ENCODE data around the gene SSX4. TPM values are rescaled to one million over a fixed set of nuclear protein-coding genes. Genes with fewer than 3 reads are reported as not detected.
"Not testable (repeated sequence)": the region's sequence is repeated elsewhere in the genome, so short reads cannot be mapped to it uniquely, and the experiment has no call there.

SSX4 gene, protein sequence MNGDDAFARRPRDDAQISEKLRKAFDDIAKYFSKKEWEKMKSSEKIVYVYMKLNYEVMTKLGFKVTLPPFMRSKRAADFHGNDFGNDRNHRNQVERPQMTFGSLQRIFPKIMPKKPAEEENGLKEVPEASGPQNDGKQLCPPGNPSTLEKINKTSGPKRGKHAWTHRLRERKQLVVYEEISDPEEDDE
- total RNA-seq (ENCODE audit: unreplicated experiment) = not detected
- long read RNA-seq = 0 reads

DNA sequence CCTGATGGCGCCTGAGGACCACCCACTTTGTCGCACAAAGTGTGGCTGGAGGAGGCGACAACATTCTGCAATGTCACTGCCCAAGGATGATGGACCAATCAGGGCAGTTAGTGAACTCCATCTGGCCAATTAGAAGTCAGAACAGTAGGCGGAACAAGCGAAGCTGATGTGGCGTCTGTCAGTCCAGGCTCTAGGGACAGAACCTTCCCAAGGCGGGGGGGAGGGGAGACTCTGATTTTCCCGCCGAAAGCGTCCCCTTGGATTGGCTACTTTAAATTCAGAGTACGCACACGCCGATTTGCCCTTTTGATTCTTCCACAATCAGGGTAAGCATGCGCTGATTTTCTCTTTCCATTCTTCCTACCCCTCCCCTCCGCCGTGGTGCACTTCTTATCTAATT lies at the start of gene SSX4:
TSS of gene SSX4 (plus strand) at position 301 of the 400 bp plus-strand sequence. CDS start 515 bp downstream, outside the sequence.
- not testable (repeated sequence) for DNase-seq (ENCODE audit: low spot score); H3K36me3 Mint-ChIP-seq (ENCODE audit: low read depth, unreplicated experiment); H3K4me3 Mint-ChIP-seq (ENCODE audit: unreplicated experiment); H3K4me1 Mint-ChIP-seq (ENCODE audit: unreplicated experiment); H3K9me3 Mint-ChIP-seq (ENCODE audit: unreplicated experiment); H3K27ac Mint-ChIP-seq (ENCODE audit: unreplicated experiment); H3K27me3 Mint-ChIP-seq (ENCODE audit: unreplicated experiment)

GRCh38 chrX:48346059-48346458 lies 37.3 kb upstream of the SSX4 start:
- H3K36me3 Mint-ChIP-seq (ENCODE audit: low read depth, unreplicated experiment); H3K4me3 Mint-ChIP-seq (ENCODE audit: unreplicated experiment); H3K27ac Mint-ChIP-seq (ENCODE audit: unreplicated experiment); DNase-seq (ENCODE audit: low spot score); H3K27me3 Mint-ChIP-seq (ENCODE audit: unreplicated experiment); H3K9me3 Mint-ChIP-seq (ENCODE audit: unreplicated experiment); H3K4me1 Mint-ChIP-seq (ENCODE audit: unreplicated experiment): not testable (repeated sequence)

DNA sequence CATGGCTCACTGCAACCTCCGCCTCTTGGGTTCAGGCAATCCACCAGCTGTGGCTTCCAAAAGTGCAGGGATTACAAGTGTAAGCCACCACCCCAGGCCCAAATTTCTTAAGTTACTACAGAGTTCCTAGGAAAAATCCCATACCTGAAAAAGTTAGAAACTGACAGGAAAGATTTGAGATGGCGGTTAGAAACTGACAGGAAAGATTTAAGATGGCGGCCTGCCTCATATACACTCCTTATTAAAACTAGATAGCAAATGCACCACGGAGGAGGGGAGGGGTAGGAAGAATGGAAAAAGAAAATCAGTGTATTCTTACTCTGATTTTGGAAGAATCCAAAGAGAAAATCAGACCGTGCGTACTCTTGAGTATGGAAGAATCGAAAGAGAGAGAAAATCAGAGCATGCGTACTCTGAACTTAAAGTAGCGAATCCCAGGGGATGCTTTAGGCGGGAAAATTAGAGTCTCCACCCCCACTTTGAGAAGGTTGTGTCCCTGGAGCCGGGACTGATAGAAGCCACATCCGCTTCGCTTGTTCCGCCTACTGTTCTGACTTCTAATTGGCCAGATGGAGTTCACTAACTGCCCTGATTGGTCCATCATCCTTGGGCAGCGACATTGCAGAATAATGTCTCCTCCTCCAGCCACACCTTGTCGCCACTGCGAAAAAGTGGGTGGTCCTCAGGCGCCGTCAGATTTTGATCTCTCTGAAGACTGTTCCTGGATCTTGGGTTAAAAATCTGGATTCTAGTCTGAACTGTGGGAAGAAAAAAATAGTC lies 26.8 kb upstream of the SSX4 start, which contains the start of gene SSX3:
TSS of gene SSX3 (minus strand) at position 389 of the 780 bp plus-strand sequence. CDS start 1,454 bp downstream, outside the sequence.
- H3K27me3 Mint-ChIP-seq (ENCODE audit: unreplicated experiment); H3K9me3 Mint-ChIP-seq (ENCODE audit: unreplicated experiment); H3K4me3 Mint-ChIP-seq (ENCODE audit: unreplicated experiment); H3K27ac Mint-ChIP-seq (ENCODE audit: unreplicated experiment); H3K36me3 Mint-ChIP-seq (ENCODE audit: low read depth, unreplicated experiment); H3K4me1 Mint-ChIP-seq (ENCODE audit: unreplicated experiment); DNase-seq (ENCODE audit: low spot score): not testable (repeated sequence)

DNA sequence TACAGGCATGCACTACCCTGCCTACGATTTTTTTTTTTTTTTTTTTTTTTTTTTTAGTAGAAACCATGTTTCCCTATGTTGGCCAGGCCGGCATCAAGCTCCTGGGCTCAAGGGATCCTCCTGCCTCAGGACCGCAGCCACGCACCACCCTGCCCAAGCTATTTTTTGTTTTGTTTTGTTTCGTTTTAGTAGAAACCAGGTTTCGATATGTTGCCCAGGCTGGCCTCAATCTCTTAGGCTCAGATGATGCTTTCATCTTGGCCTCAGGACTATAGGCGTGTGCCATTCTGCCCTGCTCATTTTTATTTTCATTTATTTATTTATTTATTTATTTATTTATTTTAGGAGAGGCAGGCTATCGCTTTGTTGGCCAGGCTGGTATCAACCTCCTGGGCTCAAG lies 25.7 kb upstream of the SSX4 start:
- Mint-ChIP-seq H3K4me1 (ENCODE audit: unreplicated experiment) (no peaks in the 10 kb centered on the region), H3K27ac (ENCODE audit: unreplicated experiment) (no peak overlapping the region), H3K27me3 (ENCODE audit: unreplicated experiment) (peaks cover 1% of the 10 kb centered on the region), H3K36me3 (ENCODE audit: low read depth, unreplicated experiment) (no peaks in the 10 kb centered on the region), H3K9me3 (ENCODE audit: unreplicated experiment) (no peaks in the 10 kb centered on the region), H3K4me3 (ENCODE audit: unreplicated experiment) (no peak overlapping the region)
- DNase-seq (ENCODE audit: low spot score) = no peak
- TF ChIP-seq CTCF (IDR thresholded peaks at IDR 0.05; ENCODE audit: unreplicated experiment) = no peak

- DNase-seq (ENCODE audit: low spot score); H3K27ac Mint-ChIP-seq (ENCODE audit: unreplicated experiment); H3K27me3 Mint-ChIP-seq (ENCODE audit: unreplicated experiment); H3K9me3 Mint-ChIP-seq (ENCODE audit: unreplicated experiment); H3K36me3 Mint-ChIP-seq (ENCODE audit: low read depth, unreplicated experiment); H3K4me3 Mint-ChIP-seq (ENCODE audit: unreplicated experiment); H3K4me1 Mint-ChIP-seq (ENCODE audit: unreplicated experiment): not testable (repeated sequence)
Measured at GRCh38 chrX:48359281-48359680, 24.1 kb upstream of the SSX4 start.

DNA sequence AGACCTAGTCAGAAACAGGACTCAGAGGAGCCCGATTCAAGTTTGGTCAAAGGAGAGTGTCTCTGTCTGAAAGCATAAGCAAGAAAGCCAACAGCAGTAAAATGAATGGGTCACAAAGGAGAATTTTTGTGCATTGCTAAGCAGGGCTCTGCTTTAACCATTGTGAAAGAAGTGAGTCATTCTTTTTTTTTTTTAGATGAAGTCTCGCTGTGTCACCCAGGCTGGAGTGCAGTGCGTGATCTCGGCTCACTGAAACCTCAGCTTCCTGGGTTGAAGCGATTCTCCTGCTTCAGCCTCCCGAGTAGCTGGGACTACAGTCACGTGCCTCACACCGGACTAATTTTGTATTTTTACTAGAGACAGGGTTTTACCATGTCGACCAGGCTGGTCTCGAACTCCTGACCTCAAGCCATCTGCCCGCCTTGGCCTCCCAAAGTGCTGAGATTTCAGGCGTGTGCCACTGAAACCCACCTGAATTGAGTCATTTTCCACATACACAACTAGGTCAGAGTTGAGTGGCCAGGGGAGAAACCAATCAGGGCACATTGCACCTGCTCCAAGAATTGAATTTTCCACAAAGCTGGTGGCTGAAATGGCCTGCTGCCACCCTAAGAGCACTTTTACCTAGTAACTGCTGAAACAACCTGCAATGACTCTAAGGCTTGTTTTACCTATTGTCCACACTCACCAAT lies 15.5 kb upstream of the SSX4 start:
- H3K4me3 Mint-ChIP-seq (ENCODE audit: unreplicated experiment); H3K4me1 Mint-ChIP-seq (ENCODE audit: unreplicated experiment); H3K9me3 Mint-ChIP-seq (ENCODE audit: unreplicated experiment); H3K36me3 Mint-ChIP-seq (ENCODE audit: low read depth, unreplicated experiment); H3K27me3 Mint-ChIP-seq (ENCODE audit: unreplicated experiment); H3K27ac Mint-ChIP-seq (ENCODE audit: unreplicated experiment); DNase-seq (ENCODE audit: low spot score): not testable (repeated sequence)

DNA sequence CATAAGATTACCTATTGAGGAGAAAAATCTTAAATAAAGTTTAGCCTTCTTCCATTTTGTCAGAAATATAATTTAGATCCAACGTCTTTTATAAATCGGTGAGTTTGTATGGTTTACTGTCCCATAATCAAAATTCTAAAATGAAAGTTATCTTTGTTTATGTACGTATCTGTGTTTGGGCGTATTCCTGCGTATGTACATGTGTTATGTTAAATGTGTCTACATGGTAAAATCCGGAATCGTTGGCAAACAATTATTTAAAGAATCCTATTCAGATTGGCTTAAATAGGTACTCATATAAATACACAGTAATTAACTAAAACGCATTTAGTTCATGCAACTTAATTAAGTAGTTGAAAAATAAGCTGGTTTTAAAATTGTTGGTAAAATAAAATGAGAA lies 12.9 kb upstream of the SSX4 start:
- not testable (repeated sequence) for H3K36me3 Mint-ChIP-seq (ENCODE audit: low read depth, unreplicated experiment); H3K4me3 Mint-ChIP-seq (ENCODE audit: unreplicated experiment); H3K9me3 Mint-ChIP-seq (ENCODE audit: unreplicated experiment); DNase-seq (ENCODE audit: low spot score); H3K4me1 Mint-ChIP-seq (ENCODE audit: unreplicated experiment); H3K27me3 Mint-ChIP-seq (ENCODE audit: unreplicated experiment); H3K27ac Mint-ChIP-seq (ENCODE audit: unreplicated experiment)

- not testable (repeated sequence) for H3K9me3 Mint-ChIP-seq (ENCODE audit: unreplicated experiment); H3K27me3 Mint-ChIP-seq (ENCODE audit: unreplicated experiment); H3K27ac Mint-ChIP-seq (ENCODE audit: unreplicated experiment); H3K4me3 Mint-ChIP-seq (ENCODE audit: unreplicated experiment); H3K4me1 Mint-ChIP-seq (ENCODE audit: unreplicated experiment); DNase-seq (ENCODE audit: low spot score); H3K36me3 Mint-ChIP-seq (ENCODE audit: low read depth, unreplicated experiment)
Measured at GRCh38 chrX:48396931-48397330, 13.6 kb downstream of the SSX4 start.

DNA sequence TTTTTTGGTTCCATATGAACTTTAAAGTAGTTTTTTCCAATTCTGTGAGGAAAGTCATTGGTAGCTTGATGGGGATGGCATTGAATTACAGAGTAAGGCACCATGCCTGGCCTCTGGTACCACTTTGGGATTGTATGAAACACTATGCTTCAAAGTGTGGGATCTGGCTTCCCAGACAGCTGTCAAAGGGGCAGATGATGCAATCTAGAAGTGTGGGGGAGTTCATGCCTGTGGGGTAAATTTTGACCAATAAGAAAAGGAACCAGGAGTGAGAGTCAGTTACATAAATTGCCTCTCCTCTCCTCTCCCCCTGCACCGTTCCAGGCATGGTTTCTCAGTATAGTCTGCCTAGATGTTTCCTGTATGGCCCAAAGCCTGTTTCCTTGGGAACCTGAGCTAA lies 14.5 kb downstream of the SSX4 start:
- not testable (repeated sequence) for H3K36me3 Mint-ChIP-seq (ENCODE audit: low read depth, unreplicated experiment); H3K27me3 Mint-ChIP-seq (ENCODE audit: unreplicated experiment); H3K9me3 Mint-ChIP-seq (ENCODE audit: unreplicated experiment); H3K4me1 Mint-ChIP-seq (ENCODE audit: unreplicated experiment); H3K4me3 Mint-ChIP-seq (ENCODE audit: unreplicated experiment)
- H3K27ac Mint-ChIP-seq (ENCODE audit: unreplicated experiment) = peak overlapping the region; percentile 78
- peak; percentile 7 for DNase-seq (ENCODE audit: low spot score)

- H3K4me1 Mint-ChIP-seq (ENCODE audit: unreplicated experiment); H3K9me3 Mint-ChIP-seq (ENCODE audit: unreplicated experiment); H3K27ac Mint-ChIP-seq (ENCODE audit: unreplicated experiment); DNase-seq (ENCODE audit: low spot score); H3K27me3 Mint-ChIP-seq (ENCODE audit: unreplicated experiment); H3K4me3 Mint-ChIP-seq (ENCODE audit: unreplicated experiment); H3K36me3 Mint-ChIP-seq (ENCODE audit: low read depth, unreplicated experiment): not testable (repeated sequence)
Measured at GRCh38 chrX:48411860-48412259, 28.5 kb downstream of the SSX4 start, which contains the start of gene SSX4B. TSS of gene SSX4B (minus strand) at chrX:48411960. CDS start at chrX:48411372, 588 bp downstream.
